Activated CD4-positive, alpha-beta T cell treated with anti-CD3 and anti-CD28 coated beads, Interleukin-2, amount 50 U/mL, for 16 hours (primary cell): ENCODE measurements around the gene SPDYE3.
A peak's percentile ranks its signal among the peaks of the same experiment; 100 is the strongest.
"Not testable (repeated sequence)": the region's sequence is repeated elsewhere in the genome, so short reads cannot be mapped to it uniquely, and the experiment has no call there.

ENCODE experiments used
- DNase-seq: peaks from one replicate; pipeline ENCODE4 v3.0.0-alpha.2; 2020

The SPDYE3 gene

GRCh38 chr7:100288258-100288657, 19.2 kb upstream of the SPDYE3 start:
- not testable (repeated sequence) for DNase-seq

DNA sequence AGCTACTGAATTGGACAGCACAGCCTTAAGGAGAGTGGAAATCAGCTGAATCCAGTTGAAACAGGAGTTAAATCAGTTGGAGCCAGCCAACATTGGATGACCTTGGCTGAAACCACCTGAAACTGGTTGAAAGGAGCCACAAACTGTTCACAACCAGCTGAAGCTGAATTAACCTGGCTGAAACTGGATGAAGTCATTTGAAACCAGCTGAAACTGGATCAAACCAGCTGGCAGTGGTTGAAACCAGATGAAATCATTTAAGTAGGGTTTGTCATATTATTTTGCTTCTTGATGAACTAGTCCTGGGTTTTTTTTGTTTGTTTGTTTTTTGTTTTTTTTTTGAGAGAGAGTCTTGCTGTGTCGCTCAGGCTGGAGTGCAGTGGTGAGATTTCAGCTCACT, 15.3 kb upstream of the SPDYE3 start:
- DNase-seq = not testable (repeated sequence)

- not testable (repeated sequence) for DNase-seq
Observed at GRCh38 chr7:100295269-100295668, 12.2 kb upstream of the SPDYE3 start.

GRCh38 chr7:100297852-100298631, 9.5 kb upstream of the SPDYE3 start:
- not testable (repeated sequence) for DNase-seq

DNA sequence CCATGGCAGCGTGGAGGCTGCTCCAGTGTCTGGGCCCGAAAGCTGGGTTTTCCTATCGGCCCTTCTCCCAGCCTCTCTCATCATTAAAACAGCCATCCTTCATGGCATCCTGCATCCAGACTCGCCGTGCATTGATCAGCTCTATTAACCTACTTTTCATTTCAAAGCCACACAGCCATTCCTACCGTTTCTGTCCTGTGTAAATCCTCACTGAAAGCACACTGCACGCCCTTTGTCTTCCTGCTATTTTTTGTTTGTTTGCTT, 8.9 kb upstream of the SPDYE3 start:
- DNase-seq = not testable (repeated sequence)

- DNase-seq = not testable (repeated sequence)
Observed at GRCh38 chr7:100304526-100304925, 3.0 kb upstream of the SPDYE3 start.

- DNase-seq = not testable (repeated sequence)
Observed at GRCh38 chr7:100318329-100318728, 10.8 kb downstream of the SPDYE3 start.

DNA sequence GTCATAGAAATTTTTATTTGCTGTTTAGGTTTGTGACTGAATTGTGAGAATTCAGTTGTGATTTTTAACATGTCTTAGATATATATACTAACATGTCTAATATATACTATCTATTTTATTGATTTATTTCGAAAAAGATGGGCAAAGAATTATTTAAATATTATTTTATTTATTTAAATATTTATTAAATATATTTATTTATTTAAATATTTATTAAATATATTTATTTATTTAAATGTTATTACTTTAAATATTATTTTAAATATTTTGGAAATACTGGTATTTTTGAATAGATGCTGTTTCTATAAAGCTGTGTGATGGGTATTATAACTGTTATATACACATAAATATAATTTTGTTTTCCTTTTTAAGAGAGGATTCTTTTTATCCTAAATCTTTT, 14.1 kb downstream of the SPDYE3 start:
- not testable (repeated sequence) for DNase-seq

DNA sequence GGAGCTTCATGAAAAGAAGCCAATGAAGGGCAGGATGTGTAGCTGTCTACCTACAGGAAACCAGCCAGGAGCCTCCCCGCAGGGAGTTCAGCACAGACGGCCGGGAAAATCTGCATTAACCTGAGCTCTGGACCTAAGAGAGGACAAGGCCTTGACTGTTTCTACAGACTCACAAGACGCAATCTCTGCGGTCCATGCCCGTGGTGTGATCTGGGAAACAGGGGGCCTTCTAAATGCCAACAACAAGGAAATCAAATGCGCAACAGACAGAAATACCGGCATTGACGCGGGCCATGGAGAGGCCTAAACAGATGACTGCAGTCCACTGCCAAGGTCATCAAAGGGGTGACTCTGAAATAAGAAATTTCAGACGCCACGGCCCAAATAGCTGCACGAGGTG, 16.7 kb downstream of the SPDYE3 start:
- not testable (repeated sequence) for DNase-seq

GRCh38 chr7:100325671-100326070, 18.2 kb downstream of the SPDYE3 start:
- DNase-seq = not testable (repeated sequence)

GRCh38 chr7:100326914-100327313, 19.4 kb downstream of the SPDYE3 start:
- not testable (repeated sequence) for DNase-seq

GRCh38 chr7:100335566-100336466, 28.3 kb downstream of the SPDYE3 start:
- peak; percentile 93 for DNase-seq

GRCh38 chr7:100338083-100338696, 30.7 kb downstream of the SPDYE3 start:
- DNase-seq = not testable (repeated sequence)

GRCh38 chr7:100341286-100341685, 33.8 kb downstream of the SPDYE3 start:
- not testable (repeated sequence) for DNase-seq

GRCh38 chr7:100342765-100343164, 35.3 kb downstream of the SPDYE3 start:
- no peak for DNase-seq

DNA sequence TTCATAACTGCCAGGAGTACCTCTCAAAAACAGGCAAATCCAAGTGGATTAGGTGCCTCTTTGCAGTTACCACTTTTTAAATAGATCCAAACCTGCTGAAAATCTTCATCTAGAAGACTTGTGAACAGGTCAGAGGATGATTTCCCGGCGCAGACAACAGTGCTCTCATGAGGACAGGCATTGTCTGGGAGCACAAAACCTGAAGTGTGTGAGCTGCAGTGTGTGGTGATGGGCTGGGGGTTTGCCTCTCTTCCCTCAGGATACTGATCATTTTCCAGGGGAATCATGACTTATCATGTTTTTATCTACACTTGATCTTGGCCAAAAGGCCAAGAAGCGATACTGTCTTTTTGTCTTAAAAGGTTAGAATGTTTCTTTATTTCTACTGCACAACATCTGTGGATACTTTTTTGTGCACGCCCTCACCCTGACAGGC, 36.6 kb downstream of the SPDYE3 start:
- not testable (repeated sequence) for DNase-seq

GRCh38 chr7:100344560-100345287, 37.2 kb downstream of the SPDYE3 start:
- peak; percentile 94 for DNase-seq

DNA sequence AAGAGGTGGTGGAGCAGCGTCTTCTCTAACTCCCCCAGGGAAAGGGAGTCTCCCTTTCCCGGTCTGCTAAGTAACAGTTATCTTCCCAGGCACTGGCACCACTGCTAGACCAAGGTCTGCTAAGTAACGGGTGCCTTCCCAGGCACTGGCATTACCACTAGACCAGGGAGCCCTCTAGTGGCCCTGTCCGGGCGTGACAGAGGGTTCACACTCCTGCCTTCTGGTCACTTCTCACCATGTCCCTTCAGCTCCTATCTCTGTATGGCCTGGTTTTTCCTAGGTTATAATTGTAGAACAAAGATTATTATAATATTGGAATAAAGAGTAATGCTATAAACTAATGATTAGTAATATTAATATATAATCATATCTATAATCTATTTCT, 37.8 kb downstream of the SPDYE3 start:
- peak; percentile 71 for DNase-seq

DNA sequence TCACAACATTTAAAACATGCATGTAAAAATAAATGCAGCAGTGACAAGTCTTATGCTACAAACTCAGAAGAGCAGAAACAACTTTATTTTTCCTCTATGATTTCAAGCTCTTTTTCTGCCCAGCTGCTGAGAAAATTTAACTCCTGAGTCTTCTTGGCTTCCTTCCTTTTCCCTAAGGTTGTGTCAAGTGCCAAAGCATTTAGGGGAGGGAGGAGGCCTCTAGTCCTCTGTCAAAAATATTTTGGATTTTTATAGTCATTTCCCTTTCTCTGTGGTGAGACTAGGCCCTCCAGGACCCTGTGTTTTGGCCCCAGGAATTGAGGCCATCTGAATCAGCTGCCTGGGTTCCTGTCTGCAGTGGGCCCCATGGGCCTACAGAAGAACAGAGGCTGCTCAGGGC, 39.4 kb downstream of the SPDYE3 start:
- no peak for DNase-seq

DNA sequence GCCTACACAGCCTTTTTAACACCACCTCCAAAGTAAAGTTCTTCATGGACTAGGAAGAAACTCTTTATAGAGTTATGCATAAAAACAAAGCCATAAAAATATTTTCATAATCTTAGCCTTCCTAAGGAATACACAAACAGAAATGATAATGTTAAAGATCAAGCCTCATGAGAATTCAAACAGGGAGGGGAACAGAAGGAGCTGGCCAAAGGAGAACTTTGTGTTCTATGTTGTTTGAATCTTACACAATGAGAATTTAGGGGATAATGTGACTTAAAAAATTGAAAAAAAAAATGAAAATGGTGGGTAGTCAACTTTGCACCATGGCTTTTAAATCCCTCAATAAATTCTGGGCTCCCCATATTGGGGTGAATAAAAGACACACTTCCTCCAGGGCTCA, 41.3 kb downstream of the SPDYE3 start:
- DNase-seq = no peak

DNA sequence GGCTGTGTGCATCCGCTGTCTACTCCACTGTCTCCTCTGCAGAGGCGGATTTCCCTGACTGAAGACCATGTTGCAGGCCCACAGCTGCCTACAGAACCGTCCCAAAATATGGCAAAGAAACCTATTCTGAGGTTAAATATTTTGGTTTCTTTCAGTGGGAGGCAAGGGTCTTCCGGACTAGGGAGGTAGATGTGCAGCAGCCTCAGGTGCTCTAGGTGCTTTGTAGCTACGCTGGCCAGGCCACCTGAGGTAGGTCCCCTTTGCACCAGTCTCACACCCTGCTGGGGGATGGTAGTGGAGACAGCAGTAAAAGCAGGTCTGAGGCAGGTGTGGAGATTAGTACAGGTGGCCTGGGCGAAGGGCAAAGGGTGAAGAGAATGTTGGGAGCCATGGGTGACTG, 42.3 kb downstream of the SPDYE3 start:
- DNase-seq = no peak

DNA sequence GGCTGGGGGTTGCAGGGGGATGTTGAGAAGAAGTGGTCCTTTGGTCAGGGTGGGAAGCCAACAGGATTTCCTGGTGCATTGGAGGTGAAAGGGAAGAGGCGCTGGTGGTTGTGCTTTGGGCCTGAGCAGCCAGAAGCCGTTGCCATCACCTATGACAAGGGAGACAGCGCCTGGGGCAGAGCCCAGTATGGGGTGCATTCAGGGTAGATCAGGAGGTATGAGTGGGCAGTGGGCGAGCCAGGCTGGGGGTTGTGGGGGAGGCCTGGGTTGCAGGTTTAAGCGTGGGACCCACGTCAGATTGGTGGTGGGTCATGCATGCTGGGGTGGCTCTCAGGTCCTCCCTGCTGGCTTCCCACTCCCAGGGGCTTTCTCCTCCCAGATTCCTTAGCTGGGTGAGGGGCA, 44.2 kb downstream of the SPDYE3 start:
- DNase-seq = no peak

DNA sequence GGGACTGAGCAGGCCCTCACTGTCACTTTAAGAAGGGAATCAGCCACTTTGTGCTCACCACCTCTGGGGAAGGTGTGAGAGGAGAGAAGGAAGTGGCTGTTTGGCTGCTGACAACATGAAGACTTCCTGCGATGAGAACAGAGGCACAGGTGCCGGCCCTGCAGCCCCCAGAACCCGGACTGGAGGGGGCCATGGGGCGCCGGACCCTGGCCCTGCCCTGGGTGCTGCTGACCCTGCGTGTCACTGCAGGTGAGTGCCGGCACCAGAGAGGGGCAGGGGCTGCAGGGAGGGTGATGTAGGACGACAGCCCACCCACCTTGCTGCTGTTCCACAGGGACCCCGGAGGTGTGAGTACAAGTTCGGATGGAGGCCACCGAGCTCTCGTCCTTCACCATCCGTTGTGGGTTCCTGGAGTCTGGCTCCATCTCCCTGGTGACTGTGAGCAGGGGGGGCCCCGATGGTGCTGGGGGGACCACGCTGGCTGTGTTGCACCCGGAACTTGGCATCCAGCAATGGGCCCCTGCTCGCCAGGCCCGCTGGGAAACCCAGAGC, 44.8 kb downstream of the SPDYE3 start:
- DNase-seq = not testable (repeated sequence)
